D721Med (cell line): ENCODE measurements around the gene PHACTR3.

Experiments
- DNase-seq: peaks from one replicate; pipeline ENCODE4 v3.0.0; 2011; ENCODE audit warnings: low spot score; ENCODE audit not compliant: insufficient read length
- FAIRE-seq: peaks from 2 replicates; lab custom pipeline; 2011; peaks lifted over from hg19 to GRCh38; lab: Jason Lieb, UNC
- CTCF ChIP-seq: IDR thresholded peaks from 2 replicates; pipeline ENCODE4 v1.5.1; 2012; ENCODE audit warnings: mild to moderate bottlenecking, control low read depth; ENCODE audit not compliant: insufficient read depth; ENCODE audit errors: missing control alignments

PHACTR3 gene

GRCh38 chr20:59623133-59623532, 18.8 kb downstream of the PHACTR3 start:
- FAIRE-seq (no peak), DNase-seq (no peak)
- TF ChIP-seq CTCF = no peak

- TF ChIP-seq CTCF = no peak
- FAIRE-seq (no peak), DNase-seq (no peak)
These were observed 19.2 kb downstream of the PHACTR3 start for GRCh38 chr20:59623583-59623982.

GRCh38 chr20:59624401-59624800, 20.1 kb downstream of the PHACTR3 start:
- no peak for DNase-seq
- no peak for FAIRE-seq
- no peak for TF ChIP-seq CTCF

- FAIRE-seq = no peak
- no peak for DNase-seq
- no peak for TF ChIP-seq CTCF
These were observed 21.0 kb downstream of the PHACTR3 start for GRCh38 chr20:59625214-59625922.

- FAIRE-seq (no peak), DNase-seq (no peak)
- no peak for TF ChIP-seq CTCF
These were observed 23.0 kb downstream of the PHACTR3 start for GRCh38 chr20:59627298-59627697.

- TF ChIP-seq CTCF = no peak
- FAIRE-seq (no peak), DNase-seq (no peak)
These were observed 23.8 kb downstream of the PHACTR3 start for GRCh38 chr20:59628171-59628570.
